Calu3 (cell line): ENCODE measurements around the gene ARHGAP12. TPM values are rescaled to one million over a fixed set of nuclear protein-coding genes. Genes with fewer than 3 reads are reported as not detected.

Experiments
- BruUV-seq: library from RNA; stranded (reverse); fragments of 400-500 nt; replicated peaks from 2 replicates; lab custom pipeline; 2021; lab: Mats Ljungman, UMichigan
- CTCF ChIA-PET: fragments of 300-600 bp; sonication (Branson Sonifier 250); formaldehyde crosslinking; loops from one replicate; lab custom pipeline; 2022; ENCODE audit warnings: antibody characterized with exemption; lab: Charles Lee
- DNase-seq: peaks from one replicate; pipeline ENCODE4 v3.0.0; 2022
- H3K27ac Mint-ChIP-seq: one replicate; pipeline ENCODE4 v1.8.0; 2022; ENCODE audit warnings: mixed read lengths; ENCODE audit not compliant: unreplicated experiment
- H3K27me3 Mint-ChIP-seq: one replicate; pipeline ENCODE4 v1.8.0; 2022; ENCODE audit warnings: mixed read lengths; ENCODE audit not compliant: unreplicated experiment
- H3K36me3 Mint-ChIP-seq: one replicate; pipeline ENCODE4 v1.8.0; 2022; ENCODE audit warnings: mild to moderate bottlenecking, moderate library complexity, mixed read lengths; ENCODE audit not compliant: insufficient read depth, unreplicated experiment
- H3K4me1 Mint-ChIP-seq: one replicate; pipeline ENCODE4 v1.8.0; 2022; ENCODE audit warnings: mild to moderate bottlenecking, low read depth, mixed read lengths; ENCODE audit not compliant: unreplicated experiment
- H3K4me3 Mint-ChIP-seq: one replicate; pipeline ENCODE4 v1.8.0; 2022; ENCODE audit warnings: mild to moderate bottlenecking, low read depth, moderate library complexity, mixed read lengths; ENCODE audit not compliant: unreplicated experiment
- H3K9me3 Mint-ChIP-seq: one replicate; pipeline ENCODE4 v1.8.0; 2022; ENCODE audit warnings: low read depth, mixed read lengths; ENCODE audit not compliant: unreplicated experiment
- intact Hi-C: fragments of 100-400 bp; cut with micrococcal nuclease; formaldehyde crosslinking; loops from one replicate; pipeline ENCODE4 v1.10.0; 2022; ENCODE audit not compliant: unreplicated experiment
- total RNA-seq: library from RNA; stranded (reverse); gene quantifications from 2 replicates; pipeline ENCODE4 v1.2.3, GENCODE V29; 2022
- TF ChIP-seq, protein P1 (sequence below): fragments of 200-600 bp; IDR thresholded peaks from one replicate; pipeline ENCODE4 v1.8.0; 2022; ENCODE audit warnings: antibody characterized with exemption; ENCODE audit not compliant: unreplicated experiment

Gene ARHGAP12
- total RNA-seq, 1 experiment from 2014 or later, result 56.0 TPM

GRCh38 chr10:31803606-31804351 lies 124.9 kb downstream of the ARHGAP12 start:
- H3K4me3 Mint-ChIP-seq, result no peak overlapping the region
- CTCF ChIA-PET, result interaction anchor here (0.5 kb wide), 1 partner anchor 16 kb away, joined by 3 read pairs; no protein-coding TSS in a partner anchor
- no TSS peak for BruUV-seq
- no peaks in the 10 kb centered on the region for H3K9me3 Mint-ChIP-seq
- no peaks in the 10 kb centered on the region for H3K27me3 Mint-ChIP-seq
- TF ChIP-seq, protein P1, sequence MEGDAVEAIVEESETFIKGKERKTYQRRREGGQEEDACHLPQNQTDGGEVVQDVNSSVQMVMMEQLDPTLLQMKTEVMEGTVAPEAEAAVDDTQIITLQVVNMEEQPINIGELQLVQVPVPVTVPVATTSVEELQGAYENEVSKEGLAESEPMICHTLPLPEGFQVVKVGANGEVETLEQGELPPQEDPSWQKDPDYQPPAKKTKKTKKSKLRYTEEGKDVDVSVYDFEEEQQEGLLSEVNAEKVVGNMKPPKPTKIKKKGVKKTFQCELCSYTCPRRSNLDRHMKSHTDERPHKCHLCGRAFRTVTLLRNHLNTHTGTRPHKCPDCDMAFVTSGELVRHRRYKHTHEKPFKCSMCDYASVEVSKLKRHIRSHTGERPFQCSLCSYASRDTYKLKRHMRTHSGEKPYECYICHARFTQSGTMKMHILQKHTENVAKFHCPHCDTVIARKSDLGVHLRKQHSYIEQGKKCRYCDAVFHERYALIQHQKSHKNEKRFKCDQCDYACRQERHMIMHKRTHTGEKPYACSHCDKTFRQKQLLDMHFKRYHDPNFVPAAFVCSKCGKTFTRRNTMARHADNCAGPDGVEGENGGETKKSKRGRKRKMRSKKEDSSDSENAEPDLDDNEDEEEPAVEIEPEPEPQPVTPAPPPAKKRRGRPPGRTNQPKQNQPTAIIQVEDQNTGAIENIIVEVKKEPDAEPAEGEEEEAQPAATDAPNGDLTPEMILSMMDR, result no peak
- H3K36me3 Mint-ChIP-seq, result peaks cover 32% of the 10 kb centered on the region
- no peaks in the 10 kb centered on the region for H3K4me1 Mint-ChIP-seq
- no peak overlapping the region for H3K27ac Mint-ChIP-seq
- DNase-seq, result no peak
- intact Hi-C loops, result no loop called here

DNA sequence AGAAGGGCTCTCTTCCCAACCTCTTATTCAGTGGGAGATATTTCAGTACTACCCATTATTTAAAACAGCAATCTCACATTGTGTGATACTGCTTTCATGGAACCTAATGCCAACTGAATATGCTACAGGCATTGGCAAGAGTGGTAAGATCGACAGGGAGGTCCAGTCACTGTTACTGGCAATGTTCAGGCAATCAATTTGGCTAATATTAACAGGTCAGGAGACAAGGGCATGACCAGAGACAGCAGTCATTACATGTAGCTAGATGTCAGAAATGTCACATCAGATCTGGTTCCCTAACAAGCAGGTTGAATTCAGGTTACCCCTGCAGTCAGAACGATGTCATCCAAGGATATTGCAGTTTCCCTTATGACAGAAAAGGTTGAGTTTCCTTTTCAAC lies 129.4 kb downstream of the ARHGAP12 start:
- Mint-ChIP-seq H3K9me3 (no peaks in the 10 kb centered on the region), H3K27me3 (no peaks in the 10 kb centered on the region), H3K4me3 (no peak overlapping the region), H3K36me3 (peaks cover 2% of the 10 kb centered on the region), H3K27ac (no peak overlapping the region), H3K4me1 (no peaks in the 10 kb centered on the region)
- no TSS peak for BruUV-seq
- DNase-seq, result no peak
- intact Hi-C loops, result no loop called here
- CTCF ChIA-PET, result no interaction called here
- TF ChIP-seq, protein P1, result no peak

DNA sequence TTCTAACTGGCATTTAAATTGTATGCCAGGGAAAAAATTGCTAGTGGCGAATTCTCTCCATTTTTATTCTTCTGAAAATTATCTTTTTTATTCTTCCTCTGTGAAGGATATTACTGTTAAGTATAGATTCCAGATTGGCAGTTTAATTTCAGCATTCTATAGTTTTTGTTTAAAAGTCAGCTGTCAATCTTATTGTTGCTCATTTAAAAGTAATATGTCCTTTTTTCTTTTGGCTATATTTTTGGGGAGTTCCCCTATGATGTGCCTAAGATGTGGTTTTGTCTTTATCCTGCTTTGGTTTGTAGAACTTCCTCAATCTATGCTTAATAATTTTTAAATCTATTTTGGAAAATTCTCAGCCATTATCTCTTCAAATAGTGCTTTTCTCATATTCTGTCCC lies 135.9 kb downstream of the ARHGAP12 start:
- no TSS peak for BruUV-seq
- H3K4me3 Mint-ChIP-seq, result no peak overlapping the region
- H3K27ac Mint-ChIP-seq, result no peak overlapping the region
- H3K27me3 Mint-ChIP-seq, result no peaks in the 10 kb centered on the region
- peaks cover 5% of the 10 kb centered on the region for H3K9me3 Mint-ChIP-seq
- no peaks in the 10 kb centered on the region for H3K4me1 Mint-ChIP-seq
- TF ChIP-seq, protein P1, result no peak
- CTCF ChIA-PET, result no interaction called here
- H3K36me3 Mint-ChIP-seq, result no peaks in the 10 kb centered on the region
- no peak for DNase-seq
- intact Hi-C loops, result no loop called here

GRCh38 chr10:31789555-31789954 lies 139.1 kb downstream of the ARHGAP12 start:
- DNase-seq, result no peak
- BruUV-seq, result no TSS peak
- Mint-ChIP-seq H3K4me3 (no peak overlapping the region), H3K27me3 (no peaks in the 10 kb centered on the region), H3K4me1 (no peaks in the 10 kb centered on the region), H3K27ac (no peak overlapping the region), H3K9me3 (peaks cover 5% of the 10 kb centered on the region), H3K36me3 (no peaks in the 10 kb centered on the region)
- TF ChIP-seq, protein P1, result no peak
- intact Hi-C loops, result loop anchor here (10.0 kb wide), 1 partner anchor 285 kb away; no protein-coding TSS in a partner anchor
- CTCF ChIA-PET, result no interaction called here
